ENCODE results near the gene EXOC4. TPM values are rescaled to one million over a fixed set of nuclear protein-coding genes. Genes with fewer than 3 reads are reported as not detected.

EXOC4 gene
- total and polyA plus RNA-seq, 2 of the 8 experiments (the other 6 are each of a cell fraction or from before 2014, with no cell fraction given): 27.0 to 67.3 TPM

DNA sequence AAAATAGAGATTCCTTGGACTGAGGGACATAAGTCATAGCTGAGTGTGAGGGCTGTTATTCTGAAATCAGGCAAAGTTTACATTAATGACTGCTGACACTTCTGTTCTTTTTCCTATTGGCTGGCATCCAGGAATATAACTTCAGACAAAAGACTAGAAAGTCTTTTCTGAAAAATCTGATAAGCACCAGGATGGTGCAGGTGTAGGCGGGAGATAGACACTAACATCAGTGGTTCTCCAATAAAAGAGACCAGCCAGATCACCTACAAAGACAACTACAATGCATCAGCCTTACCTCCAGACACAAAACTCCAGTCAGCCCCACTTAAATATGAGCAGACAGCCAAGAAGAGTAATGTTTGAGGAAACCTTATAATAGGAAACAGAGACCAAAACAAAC lies 705.9 kb downstream of the EXOC4 start (continued):
- no peak for TF ChIP-seq ATF3 (IDR thresholded peaks at IDR 0.05; ENCODE audit: insufficient read depth, low read depth, low read length)
- TF ChIP-seq BRCA1 (IDR thresholded peaks at IDR 0.05; ENCODE audit: low read depth, low read length): no peak
- TF ChIP-seq EP300 (IDR thresholded peaks at IDR 0.05; ENCODE audit: borderline replicate concordance in 1 of 2, low read depth in 2 of 2, low read length in 2 of 2): no peak
- no peak for TF ChIP-seq YY1 (IDR thresholded peaks at IDR 0.05; ENCODE audit: low read depth, low read length)
- TF ChIP-seq, protein P1, sequence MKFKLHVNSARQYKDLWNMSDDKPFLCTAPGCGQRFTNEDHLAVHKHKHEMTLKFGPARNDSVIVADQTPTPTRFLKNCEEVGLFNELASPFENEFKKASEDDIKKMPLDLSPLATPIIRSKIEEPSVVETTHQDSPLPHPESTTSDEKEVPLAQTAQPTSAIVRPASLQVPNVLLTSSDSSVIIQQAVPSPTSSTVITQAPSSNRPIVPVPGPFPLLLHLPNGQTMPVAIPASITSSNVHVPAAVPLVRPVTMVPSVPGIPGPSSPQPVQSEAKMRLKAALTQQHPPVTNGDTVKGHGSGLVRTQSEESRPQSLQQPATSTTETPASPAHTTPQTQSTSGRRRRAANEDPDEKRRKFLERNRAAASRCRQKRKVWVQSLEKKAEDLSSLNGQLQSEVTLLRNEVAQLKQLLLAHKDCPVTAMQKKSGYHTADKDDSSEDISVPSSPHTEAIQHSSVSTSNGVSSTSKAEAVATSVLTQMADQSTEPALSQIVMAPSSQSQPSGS (IDR thresholded peaks at IDR 0.05; ENCODE audit: low read length): no peak
